H1 (cell line): ENCODE results near the gene PALM. TPM values are rescaled to one million over a fixed set of nuclear protein-coding genes. Genes with fewer than 3 reads are reported as not detected.

Experiments
- CTCF ChIA-PET: fragments of 300-600 bp; sonication (Branson Sonifier 250); formaldehyde crosslinking; loops from one replicate; lab custom pipeline; 2021; ENCODE audit not compliant: partially characterized antibody; lab: Charles Lee
- POLR2A ChIA-PET: fragments of 300-600 bp; sonication (Branson Sonifier 250); formaldehyde crosslinking; loops from one replicate; lab custom pipeline; 2021; ENCODE audit warnings: inconsistent platforms; ENCODE audit not compliant: partially characterized antibody; lab: Charles Lee
- DNase-seq, 2 experiments: peaks; one replicate each; pipeline versions ENCODE4 v3.0.0 to v3.0.0-alpha.2; 2010 to 2022; ENCODE audit warnings: low spot score in 2 of 2, low read depth in 1 of 2, mixed read lengths in 1 of 2
- FAIRE-seq: peaks from 2 replicates; lab custom pipeline; 2011; peaks lifted over from hg19 to GRCh38; lab: Jason Lieb, UNC
- H2AFZ ChIP-seq: 2 replicates; pipeline ENCODE4 v1.8.1; 2012; ENCODE audit warnings: low read length, inconsistent platforms
- H2AK5ac ChIP-seq: 2 replicates; pipeline ENCODE4 v1.6.1; 2013; ENCODE audit warnings: low read depth, low read length
- H2BK120ac ChIP-seq: replicated peaks from 2 replicates; pipeline ENCODE3; 2013; ENCODE audit warnings: low read depth, low read length, inconsistent platforms
- H2BK12ac ChIP-seq: 2 replicates; pipeline ENCODE4 v1.6.1; 2013; ENCODE audit warnings: low read depth, low read length
- H2BK15ac ChIP-seq: 2 replicates; pipeline ENCODE4 v1.6.1; 2013; ENCODE audit warnings: low read length
- H2BK20ac ChIP-seq: 2 replicates; pipeline ENCODE4 v1.6.1; 2013; ENCODE audit warnings: low read length
- H2BK5ac ChIP-seq: 2 replicates; pipeline ENCODE4 v1.6.1; 2013; ENCODE audit warnings: low read depth, low read length
- H3K14ac ChIP-seq: 2 replicates; pipeline ENCODE4 v1.6.1; 2013; ENCODE audit warnings: inconsistent platforms; ENCODE audit not compliant: insufficient read length
- H3K18ac ChIP-seq: 2 replicates; pipeline ENCODE4 v1.6.1; 2013; ENCODE audit warnings: low read length; ENCODE audit errors: extremely low read depth
- H3K23ac ChIP-seq: 2 replicates; pipeline ENCODE4 v1.6.1; 2013; ENCODE audit warnings: inconsistent platforms; ENCODE audit not compliant: insufficient read length
- H3K23me2 ChIP-seq: 2 replicates; pipeline ENCODE4 v1.6.1; 2013; ENCODE audit warnings: low read depth, low read length
- H3K27ac ChIP-seq: 2 replicates; pipeline ENCODE4 v1.6.1; 2011; ENCODE audit warnings: low read depth, low read length, inconsistent platforms
- H3K27me3 ChIP-seq, 4 experiments: replicated peaks in 1 of 4; 1 replicate in 1 of 4; 2 replicates in 3 of 4; pipeline versions ENCODE4 v1.6.1 to v1.8.1; 2011 to 2013; ENCODE audit warnings: low read length in 3 of 4, mild to moderate bottlenecking in 3 of 4, inconsistent platforms in 2 of 4, mixed read lengths in 2 of 4, moderate library complexity in 1 of 4; ENCODE audit not compliant: control insufficient read depth in 3 of 4, insufficient read depth in 3 of 4; ENCODE audit errors: extremely low read depth in 1 of 4
- H3K36me3 ChIP-seq, 4 experiments: 2 replicates each; pipeline versions ENCODE4 v1.6.1 to v1.8.1; 2011 to 2013; ENCODE audit warnings: mild to moderate bottlenecking in 4 of 4, low read length in 3 of 4, moderate library complexity in 2 of 4, control low read depth in 1 of 4, inconsistent platforms in 1 of 4; ENCODE audit not compliant: insufficient read depth in 4 of 4, control insufficient read depth in 2 of 4
- H3K4ac ChIP-seq: replicated peaks from 2 replicates; pipeline ENCODE3; 2013; ENCODE audit warnings: low read length, low read depth, mixed read lengths, inconsistent platforms; ENCODE audit not compliant: insufficient read length
- H3K4me1 ChIP-seq, 4 experiments: replicated peaks in 1 of 4; 1 replicate in 1 of 4; 2 replicates in 3 of 4; pipeline versions ENCODE4 v1.6.1 to v1.8.1; 2011 to 2013; ENCODE audit warnings: low read length in 3 of 4, inconsistent platforms in 2 of 4, mixed read lengths in 1 of 4; ENCODE audit not compliant: insufficient read depth in 4 of 4, control insufficient read depth in 3 of 4
- H3K4me2 ChIP-seq, 2 experiments: 2 replicates each; pipeline versions ENCODE4 v1.6.1 to v1.8.1; 2011 to 2013; ENCODE audit warnings: low read depth in 2 of 2, low read length in 2 of 2, control low read depth in 1 of 2, inconsistent platforms in 1 of 2, mild to moderate bottlenecking in 1 of 2; ENCODE audit not compliant: insufficient read depth in 1 of 2
- H3K4me3 ChIP-seq, 4 experiments: fragments of 200-600, 300-600 bp in 1 of 4; sonication (generic), shearing (Covaris generic), sonication (Bioruptor Twin) in 1 of 4; 2 replicates each; pipeline versions ENCODE4 v1.5.1 to v1.8.1; 2011 to 2016; ENCODE audit warnings: low read length in 4 of 4, low read depth in 3 of 4, control low read depth in 2 of 4, inconsistent platforms in 2 of 4, mild to moderate bottlenecking in 2 of 4, mixed read lengths in 1 of 4, moderate library complexity in 1 of 4; ENCODE audit not compliant: insufficient read depth in 2 of 4; ENCODE audit errors: extremely low read depth in 1 of 4
- H3K56ac ChIP-seq: replicated peaks from 2 replicates; pipeline ENCODE3; 2013; ENCODE audit warnings: low read depth, mild to moderate bottlenecking, mixed read lengths, low read length, inconsistent platforms; ENCODE audit not compliant: insufficient read length
- H3K79me1 ChIP-seq: 2 replicates; pipeline ENCODE4 v1.6.1; 2013; ENCODE audit warnings: low read depth, low read length, control low read depth
- H3K79me2 ChIP-seq, 2 experiments: 2 replicates each; pipeline versions ENCODE4 v1.6.1 to v1.8.1; 2012 to 2013; ENCODE audit warnings: low read length in 2 of 2, mild to moderate bottlenecking in 2 of 2, inconsistent platforms in 1 of 2; ENCODE audit not compliant: insufficient read depth in 2 of 2, control insufficient read depth in 1 of 2
- H3K9ac ChIP-seq, 4 experiments: replicated peaks in 1 of 4; 1 replicate in 1 of 4; 2 replicates in 3 of 4; pipeline versions ENCODE4 v1.6.1 to v1.8.1; 2011 to 2013; ENCODE audit warnings: low read depth in 3 of 4, low read length in 3 of 4, control low read depth in 2 of 4, mild to moderate bottlenecking in 2 of 4, moderate library complexity in 2 of 4, inconsistent platforms in 1 of 4; ENCODE audit errors: extremely low read depth in 1 of 4
- H3K9me3 ChIP-seq, 2 experiments: 2 replicates each; pipeline versions ENCODE4 v1.6.1 to v1.8.1; 2012 to 2013; ENCODE audit warnings: mild to moderate bottlenecking in 2 of 2, moderate library complexity in 2 of 2, control low read depth in 1 of 2, inconsistent platforms in 1 of 2, low read depth in 1 of 2, low read length in 1 of 2, mixed read lengths in 1 of 2; ENCODE audit not compliant: insufficient read depth in 2 of 2
- H4K20me1 ChIP-seq, 2 experiments: replicated peaks in 1 of 2; 2 replicates each; pipeline versions ENCODE3 to v1.8.1; 2011 to 2013; ENCODE audit warnings: inconsistent platforms in 2 of 2, low read length in 2 of 2, mild to moderate bottlenecking in 1 of 2; ENCODE audit not compliant: insufficient read depth in 2 of 2, control insufficient read depth in 1 of 2
- H4K5ac ChIP-seq: 2 replicates; pipeline ENCODE4 v1.6.1; 2013; ENCODE audit warnings: low read length, low read depth, mixed read lengths, inconsistent platforms; ENCODE audit not compliant: insufficient read length
- H4K8ac ChIP-seq: 2 replicates; pipeline ENCODE4 v1.8.0; 2013; ENCODE audit warnings: mild to moderate bottlenecking, moderate library complexity, low read length, inconsistent platforms; ENCODE audit not compliant: insufficient read depth; ENCODE audit errors: extremely low read depth
- H4K91ac ChIP-seq: replicated peaks from 2 replicates; pipeline ENCODE3; 2013; ENCODE audit warnings: low read length, mixed read lengths, inconsistent platforms; ENCODE audit not compliant: insufficient read length
- JUN ChIP-seq: IDR thresholded peaks from 2 replicates; pipeline ENCODE4 v1.6.1; 2011; ENCODE audit warnings: low read depth, mild to moderate bottlenecking, improper control_type of control experiment, low read length
- JUND ChIP-seq: IDR thresholded peaks from 2 replicates; pipeline ENCODE4 v1.6.1; 2011; ENCODE audit warnings: mild to moderate bottlenecking, improper control_type of control experiment, low read length
- KDM5A ChIP-seq: fragments of 200-600 bp; IDR thresholded peaks from 2 replicates; pipeline ENCODE4 v1.7.1; 2012; ENCODE audit warnings: mild to moderate bottlenecking, low read length, inconsistent platforms, mixed read lengths
- MAFK ChIP-seq: IDR thresholded peaks from 2 replicates; pipeline ENCODE4 v1.6.1; 2012; ENCODE audit warnings: low read depth, mild to moderate bottlenecking, improper control_type of control experiment, low read length
- NRF1 ChIP-seq: IDR thresholded peaks from 2 replicates; pipeline ENCODE4 v1.6.1; 2011; ENCODE audit warnings: mild to moderate bottlenecking, low read depth, low read length, improper control_type of control experiment
- RFX5 ChIP-seq: IDR thresholded peaks from 2 replicates; pipeline ENCODE4 v1.6.1; 2011; ENCODE audit warnings: low read depth, low read length, improper control_type of control experiment, borderline replicate concordance
- SIN3A ChIP-seq, 2 experiments: IDR thresholded peaks in 1 of 2; conservative IDR thresholded peaks in 1 of 2; 2 replicates each; pipeline ENCODE4 v1.6.1; 2011 to 2012; ENCODE audit warnings: low read length in 2 of 2, improper control_type of control experiment in 1 of 2, low read depth in 1 of 2, mild to moderate bottlenecking in 1 of 2
- SUZ12 ChIP-seq: fragments of 200-600 bp; sonication (generic); IDR thresholded peaks from 2 replicates; pipeline ENCODE4 v1.6.1; 2012; ENCODE audit warnings: mild to moderate bottlenecking, inconsistent platforms, low read length, moderate library complexity, mixed read lengths
- TAF7 ChIP-seq: optimal IDR thresholded peaks from 2 replicates; pipeline ENCODE3; 2011; ENCODE audit warnings: low read depth, mild to moderate bottlenecking, inconsistent platforms, low read length, moderate library complexity, borderline replicate concordance
- WGBS, 2 experiments: shearing (Covaris generic) in 1 of 2; methylation state at CpG; one replicate each; pipeline versions ENCODE4 v1.1.6 to v1.1.7; 2013 to 2015; ENCODE audit warnings: low lambda C conversion rate in 2 of 2, mixed read lengths in 2 of 2, inconsistent platforms in 1 of 2, low coverage in 1 of 2, missing lambda C conversion rate in 1 of 2; ENCODE audit not compliant: insufficient replicate concordance in 2 of 2, insufficient coverage in 1 of 2, insufficient read length in 1 of 2; ENCODE audit errors: extremely low coverage in 1 of 2, missing lambda C conversion rate in 1 of 2; 5-methylcytosine and 5-hydroxymethylcytosine counted together
- polyA plus RNA-seq, 7 experiments: library from polyadenylated mRNA; depleted of rRNA in 3 of 7; stranded (reverse) in 5 of 7; unstranded in 2 of 7; fragments of >200 nt in 5 of 7; fragments of 200-250 nt in 2 of 7; gene quantifications; 1 replicate in 5 of 7; 2 replicates in 1 of 7; 4 replicates in 1 of 7; pipeline versions ENCODE4 v1.2.1 to v1.2.3, GENCODE V29; 2011 to 2013; ENCODE audit warnings: missing spikeins in 2 of 7, mixed read lengths in 2 of 7
- total RNA-seq: library from RNA; stranded (reverse); fragmentation: NEBNext Ultra II Directional; extraction: Animal tissue kit (Norgen Biotek cat#: 25700); gene quantifications from 2 replicates; pipeline ENCODE4 v1.2.1, GENCODE V29; 2021
- TF ChIP-seq, protein P1 (sequence below): IDR thresholded peaks from 2 replicates; pipeline ENCODE4 v1.6.1; 2011; ENCODE audit warnings: low read length, improper control_type of control experiment
- TF ChIP-seq, protein P2 (sequence below): IDR thresholded peaks from 2 replicates; pipeline ENCODE4 v1.6.1; 2012; ENCODE audit warnings: inconsistent platforms

The PALM gene
- total and polyA plus RNA-seq, 2 of the 8 experiments (the other 6 are each of a cell fraction or from before 2014, with no cell fraction given): 5.7 to 16.5 TPM

DNA sequence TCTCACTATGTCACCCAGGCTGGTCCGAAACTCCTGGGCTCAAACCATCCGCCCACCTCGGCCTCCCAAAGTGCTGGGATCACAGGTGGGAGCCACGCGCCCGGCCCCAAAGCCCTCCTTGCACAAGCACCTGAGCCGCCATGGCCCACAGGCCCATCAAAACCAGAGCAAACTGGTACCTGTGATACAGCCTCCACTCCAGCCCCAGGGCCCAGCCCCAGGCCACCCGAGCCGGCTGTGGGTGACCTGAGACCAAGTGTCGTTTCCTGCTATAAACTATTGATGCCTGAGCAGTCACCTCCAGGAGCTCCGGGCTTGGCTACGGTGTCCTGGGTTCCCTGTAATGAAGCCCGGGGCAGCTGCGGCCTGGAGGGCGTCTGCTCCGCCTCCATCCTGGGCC, 78.8 kb downstream of the PALM start:
- Histone ChIP-seq H3K23ac (no peak overlapping the region), H3K23me2 (no peaks in the 10 kb centered on the region), H2AK5ac (no peak overlapping the region; the same call in 1 of the 2 replicates), H3K27me3 (no peaks in the 10 kb centered on the region), H3K79me2 (peaks cover 0 to 2% of the 10 kb centered on the region in 2 experiments; a peak in 2 of 4 replicates), H3K9ac (no peak overlapping the region), H2BK5ac (no peak overlapping the region), H3K79me1 (no peaks in the 10 kb centered on the region; the same call in none of the 2 replicates), H3K4me1 (peaks cover 7 to 36% (median 20%) of the 10 kb centered on the region in 4 experiments), H3K18ac (no peak overlapping the region; the same call in 1 of the 2 replicates), H2BK120ac (no peak overlapping the region), H3K4me2 (no peak overlapping the region), H3K56ac (no peak overlapping the region), H3K14ac (no peak overlapping the region), H2AFZ (no peak overlapping the region), H4K20me1 (no peaks in the 10 kb centered on the region), H4K8ac (no peak overlapping the region; the same call in 1 of the 2 replicates), H2BK12ac (peak overlapping the region; percentile 60; the same call in 1 of the 2 replicates), H2BK15ac (no peak overlapping the region), H4K5ac (no peak overlapping the region), H3K36me3 (no peaks in the 10 kb centered on the region), H3K4ac (no peak overlapping the region), H3K4me3 (no peak overlapping the region), H2BK20ac (no peak overlapping the region), H3K27ac (no peak overlapping the region), H3K9me3 (no peaks in the 10 kb centered on the region), H4K91ac (peak overlapping the region; percentile 74)
- CTCF ChIA-PET: interaction anchor here (0.6 to 2.2 kb wide), 2 partner anchors 11 to 356 kb away, joined by 4 to 10 read pairs; no protein-coding TSS in a partner anchor
- POLR2A ChIA-PET: interaction anchor here (0.8 to 5.8 kb wide), 4 partner anchors 10 to 15 kb away, joined by 3 to 85 read pairs (median 4); partner anchors contain the start of gene PTBP1
- DNase-seq (no peak), FAIRE-seq (no peak)
- WGBS, 2 experiments: 93% methylated on average over 16 of the region's 16 CpGs; no CpG with 5 or more reads in 1 of the 2 experiments
- TF ChIP-seq TAF7: no peak
- TF ChIP-seq, protein P1, sequence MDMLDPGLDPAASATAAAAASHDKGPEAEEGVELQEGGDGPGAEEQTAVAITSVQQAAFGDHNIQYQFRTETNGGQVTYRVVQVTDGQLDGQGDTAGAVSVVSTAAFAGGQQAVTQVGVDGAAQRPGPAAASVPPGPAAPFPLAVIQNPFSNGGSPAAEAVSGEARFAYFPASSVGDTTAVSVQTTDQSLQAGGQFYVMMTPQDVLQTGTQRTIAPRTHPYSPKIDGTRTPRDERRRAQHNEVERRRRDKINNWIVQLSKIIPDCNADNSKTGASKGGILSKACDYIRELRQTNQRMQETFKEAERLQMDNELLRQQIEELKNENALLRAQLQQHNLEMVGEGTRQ: no peak
- TF ChIP-seq RFX5: no peak
- TF ChIP-seq, protein P2, sequence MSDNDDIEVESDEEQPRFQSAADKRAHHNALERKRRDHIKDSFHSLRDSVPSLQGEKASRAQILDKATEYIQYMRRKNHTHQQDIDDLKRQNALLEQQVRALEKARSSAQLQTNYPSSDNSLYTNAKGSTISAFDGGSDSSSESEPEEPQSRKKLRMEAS: no peak
- TF ChIP-seq JUND: no peak
- TF ChIP-seq SIN3A (conservative IDR thresholded peaks at IDR 0.05 in 1 of 2, IDR thresholded peaks at IDR 0.05 in 1 of 2; ENCODE audit: low read depth in 1 of 2, low read length in 2 of 2): no peak
- TF ChIP-seq NRF1: no peak
- TF ChIP-seq MAFK: no peak
- no peak for TF ChIP-seq SUZ12
- TF ChIP-seq KDM5A: no peak
- no peak for TF ChIP-seq JUN
